Activated naive CD8-positive, alpha-beta T cell treated with anti-CD3 and anti-CD28 coated beads, Interleukin-2, amount 10 ng/mL, durations not matched to agents 7 days and 5 days (primary cell): Measurements from ENCODE around the gene ACTG1. TPM values are rescaled to one million over a fixed set of nuclear protein-coding genes. Genes with fewer than 3 reads are reported as not detected.

Source experiments
- ATAC-seq: fragments of 150-1000 bp; cut with Tn5 transposase; one replicate; pipeline ENCODE4 v1.10.0; 2021; ENCODE audit warnings: low read depth, moderate library complexity
- POLR2A ChIA-PET: fragments of 350-600 bp; sonication (Branson Sonifier 250); formaldehyde crosslinking; loops from one replicate; lab custom pipeline; 2021; ENCODE audit warnings: antibody characterized with exemption; lab: Charles Lee
- DNase-seq: peaks from one replicate; pipeline ENCODE4 v3.0.0; 2021
- H3K27ac Mint-ChIP-seq: one replicate; pipeline ENCODE4 v1.8.0; 2022; ENCODE audit warnings: mild to moderate bottlenecking, mixed read lengths
- H3K27me3 Mint-ChIP-seq: one replicate; pipeline ENCODE4 v1.8.0; 2022; ENCODE audit warnings: mild to moderate bottlenecking, moderate library complexity, mixed read lengths
- H3K36me3 Mint-ChIP-seq: one replicate; pipeline ENCODE4 v1.8.0; 2021; ENCODE audit warnings: mild to moderate bottlenecking, mixed read lengths
- H3K4me1 Mint-ChIP-seq: one replicate; pipeline ENCODE4 v1.8.0; 2021; ENCODE audit warnings: mixed read lengths
- H3K4me3 Mint-ChIP-seq: one replicate; pipeline ENCODE4 v1.8.0; 2022; ENCODE audit warnings: mild to moderate bottlenecking, moderate library complexity, mixed read lengths
- H3K9me3 Mint-ChIP-seq: one replicate; pipeline ENCODE4 v1.8.0; 2021; ENCODE audit warnings: mixed read lengths
- total RNA-seq, 2 experiments: library from RNA; stranded (reverse); gene quantifications; one replicate each; pipeline ENCODE4 v1.2.3, GENCODE V29; 2021

The ACTG1 gene
- total RNA-seq, 2 experiments from 2014 or later: 2,936 to 3,174 TPM

DNA sequence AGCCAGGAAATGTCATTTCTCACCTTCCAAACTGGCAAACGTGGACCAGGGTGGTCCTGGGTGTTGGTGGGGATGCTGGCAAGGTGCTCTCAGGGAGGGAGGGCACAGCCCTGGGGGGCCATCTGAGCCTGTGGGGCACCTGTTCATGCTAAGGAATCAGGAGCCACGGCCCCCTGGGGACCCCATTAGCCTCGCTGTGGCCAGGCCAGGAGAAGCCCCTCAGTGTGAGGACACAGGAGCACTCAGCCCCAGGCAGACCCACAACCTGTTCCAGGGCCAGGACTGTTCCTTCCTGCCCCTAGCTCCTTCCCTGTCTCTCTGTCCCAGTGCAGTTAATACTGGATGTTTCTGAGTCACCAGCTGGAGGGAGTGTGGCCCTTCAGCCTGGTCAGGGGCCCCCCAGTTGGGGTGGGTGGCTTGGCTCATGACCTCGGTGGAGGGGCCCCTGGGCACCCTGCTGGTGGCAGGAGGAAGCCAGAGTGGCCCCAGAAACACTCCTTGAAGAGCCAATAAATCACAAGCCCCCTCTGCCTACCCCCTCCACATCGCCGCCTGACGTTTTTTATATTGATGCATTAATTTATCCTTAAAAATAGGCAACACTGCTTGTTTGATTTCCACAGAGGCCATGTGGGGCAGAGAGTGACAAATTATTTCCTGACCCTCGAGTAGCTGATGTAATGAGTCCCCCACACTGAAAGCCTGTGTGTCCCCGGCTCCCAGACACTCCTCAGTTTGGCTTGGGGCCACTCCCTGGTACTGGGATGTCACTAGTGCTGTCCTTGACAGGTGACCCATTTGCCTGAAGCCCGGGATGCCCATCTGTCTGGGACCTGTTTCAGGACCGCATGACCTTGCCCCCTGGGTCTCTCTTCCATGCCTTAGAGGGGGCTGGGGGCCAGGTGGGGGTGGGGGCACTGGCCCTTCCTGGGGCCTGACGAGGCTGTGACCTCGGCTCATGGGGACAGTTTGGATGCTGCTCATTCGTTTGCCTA is 22.3 kb downstream of the ACTG1 start:
- ATAC-seq (no peak), DNase-seq (no peak)
- no peak overlapping the region for H3K27ac Mint-ChIP-seq
- H3K9me3 Mint-ChIP-seq: no peaks in the 10 kb centered on the region
- H3K36me3 Mint-ChIP-seq: peaks cover 2% of the 10 kb centered on the region
- POLR2A ChIA-PET: interaction anchor here (1.1 to 2.3 kb wide), 3 partner anchors 18 to 78 kb away, joined by 3 to 11 read pairs (median 8); no protein-coding TSS in a partner anchor
- H3K4me3 Mint-ChIP-seq: no peak overlapping the region
- H3K4me1 Mint-ChIP-seq: peaks cover 10% of the 10 kb centered on the region
- peaks cover 28% of the 10 kb centered on the region for H3K27me3 Mint-ChIP-seq

DNA sequence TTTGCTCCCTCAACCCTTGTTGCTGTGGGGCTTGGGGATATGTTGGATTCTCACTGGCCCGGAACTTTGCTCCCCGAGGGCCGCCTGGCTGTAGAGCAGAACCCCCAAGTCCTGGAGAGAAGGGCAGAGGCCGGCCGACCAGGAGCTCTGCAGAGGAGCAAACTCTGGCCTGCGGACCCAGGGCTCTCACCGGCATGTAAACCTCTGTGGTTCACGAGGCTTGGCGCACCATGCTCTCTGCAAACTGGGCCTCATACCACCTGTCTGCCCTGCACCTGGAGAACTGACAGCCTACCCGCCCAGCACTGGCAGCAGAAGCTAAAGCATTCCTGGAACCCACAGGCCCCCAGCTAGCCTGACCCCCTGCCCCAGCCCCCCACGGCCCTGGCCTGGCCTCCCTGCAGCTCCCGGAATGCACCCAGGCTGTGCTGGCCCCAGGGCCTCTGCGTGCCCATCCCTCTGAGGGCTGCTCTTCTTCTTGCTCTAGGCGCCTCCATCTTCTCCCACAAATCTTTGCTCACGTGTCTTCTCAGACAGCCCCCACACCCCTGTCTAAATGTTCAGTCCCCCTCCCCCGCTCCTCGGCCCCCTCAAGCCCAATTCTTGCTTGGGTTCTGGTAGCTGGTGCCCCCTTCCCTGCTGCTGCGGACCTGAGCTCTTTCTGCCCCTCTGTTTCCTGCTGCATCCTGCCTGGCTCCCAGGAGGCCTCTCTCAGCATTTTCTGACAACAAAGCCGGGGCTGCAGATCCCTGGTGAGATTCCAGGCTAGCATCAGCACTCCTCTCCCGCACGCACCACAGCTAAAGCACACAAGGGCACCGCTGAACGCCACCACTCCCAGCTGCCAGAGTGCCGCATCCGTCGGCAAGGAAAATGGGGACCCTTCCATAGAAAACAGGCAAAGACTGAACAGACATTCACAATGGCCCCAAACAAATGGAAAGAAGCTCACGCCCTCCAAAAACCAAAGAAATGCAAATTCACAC is 23.3 kb downstream of the ACTG1 start:
- ATAC-seq: no peak
- POLR2A ChIA-PET: interaction anchor here (0.9 to 2.3 kb wide), 5 partner anchors 19 to 77 kb away, joined by 3 to 11 read pairs (median 3); partner anchors contain the start of gene ACTG1
- peak overlapping the region; percentile 61 for H3K4me3 Mint-ChIP-seq
- no peaks in the 10 kb centered on the region for H3K36me3 Mint-ChIP-seq
- H3K27ac Mint-ChIP-seq: peak overlapping the region; percentile 56
- peaks cover 28% of the 10 kb centered on the region for H3K27me3 Mint-ChIP-seq
- H3K9me3 Mint-ChIP-seq: no peaks in the 10 kb centered on the region
- H3K4me1 Mint-ChIP-seq: peaks cover 7% of the 10 kb centered on the region
- no peak for DNase-seq

DNA sequence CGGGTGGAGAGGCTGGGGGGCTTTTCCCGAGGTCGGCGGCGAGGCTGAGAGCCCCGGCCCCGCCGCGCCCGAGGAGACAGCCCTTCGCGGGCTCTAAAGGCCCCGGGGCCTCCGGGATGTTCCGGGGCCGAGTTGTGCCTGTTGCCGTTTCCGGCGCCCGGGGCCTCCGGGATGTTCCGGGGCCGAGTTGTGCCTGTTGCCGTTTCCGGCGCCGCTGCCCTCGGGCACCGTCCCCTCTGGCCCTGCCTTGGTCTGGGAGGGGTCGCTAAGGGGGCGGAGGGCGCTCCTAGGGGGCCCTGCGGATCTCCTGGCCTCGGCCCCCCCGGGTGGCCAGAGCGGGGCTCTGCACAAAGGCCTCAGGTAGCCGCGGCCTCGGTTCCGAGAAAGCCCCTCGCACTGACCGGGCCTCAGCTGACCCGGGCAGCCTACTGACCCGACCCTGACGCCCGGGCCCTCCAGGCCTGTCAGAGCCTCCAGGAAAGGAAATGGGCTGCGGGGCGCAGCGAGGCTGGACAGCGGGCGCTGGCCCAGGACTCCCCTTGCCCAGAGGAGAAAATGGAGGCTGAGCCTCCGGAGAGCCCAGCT is 24.2 kb downstream of the ACTG1 start:
- Mint-ChIP-seq H3K4me3 (no peak overlapping the region), H3K36me3 (no peaks in the 10 kb centered on the region), H3K27me3 (peaks cover 28% of the 10 kb centered on the region), H3K4me1 (peaks cover 7% of the 10 kb centered on the region), H3K27ac (no peak overlapping the region), H3K9me3 (no peaks in the 10 kb centered on the region)
- peak; percentile 23 for ATAC-seq
- POLR2A ChIA-PET: interaction anchor here (0.6 to 2.3 kb wide), 4 partner anchors 20 to 142 kb away, joined by 3 to 11 read pairs (median 6); partner anchors contain the start of gene ACTG1
- no peak for DNase-seq

- Mint-ChIP-seq H3K4me1 (peaks cover 7% of the 10 kb centered on the region), H3K4me3 (peak overlapping the region; percentile 55), H3K9me3 (no peaks in the 10 kb centered on the region), H3K27ac (peak overlapping the region; percentile 38), H3K27me3 (peaks cover 30% of the 10 kb centered on the region), H3K36me3 (no peaks in the 10 kb centered on the region)
- POLR2A ChIA-PET: interaction anchor here (0.5 to 2.3 kb wide), 7 partner anchors 10 to 195 kb away, joined by 3 to 11 read pairs (median 6); partner anchors contain the start of gene FAAP100
- ATAC-seq: peak; percentile 88
- DNase-seq: peak; percentile 88
Measured at GRCh38 chr17:81487487-81488275, 24.9 kb downstream of the ACTG1 start.

DNA sequence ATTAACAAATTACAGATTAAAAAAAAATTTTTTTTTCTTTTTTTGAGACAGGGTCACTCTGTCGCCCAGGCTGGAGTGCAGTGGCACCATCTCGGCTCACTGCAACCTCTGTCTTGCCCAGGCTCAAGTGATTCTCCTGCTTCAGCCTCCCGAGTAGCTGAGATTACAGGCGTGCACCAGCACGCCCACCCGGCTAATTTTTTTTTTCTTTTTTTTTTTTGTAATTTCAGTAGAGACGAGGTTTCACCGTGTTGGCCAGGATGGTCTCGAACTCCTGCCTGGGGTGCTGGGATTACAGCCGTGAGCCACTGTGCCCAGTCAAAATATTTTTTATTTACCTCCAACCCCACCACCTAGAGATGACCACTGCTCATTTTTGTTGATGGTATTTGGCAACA is 25.5 kb downstream of the ACTG1 start:
- ATAC-seq (no peak), DNase-seq (no peak)
- Mint-ChIP-seq H3K9me3 (no peaks in the 10 kb centered on the region), H3K27ac (peak overlapping the region; percentile 38), H3K36me3 (no peaks in the 10 kb centered on the region), H3K4me3 (peak overlapping the region; percentile 55), H3K27me3 (peaks cover 31% of the 10 kb centered on the region), H3K4me1 (peaks cover 7% of the 10 kb centered on the region)
- POLR2A ChIA-PET: interaction anchor here (1.0 to 1.4 kb wide), 4 partner anchors 9 to 195 kb away, joined by 3 to 8 read pairs (median 6); partner anchors contain the start of gene FAAP100

DNA sequence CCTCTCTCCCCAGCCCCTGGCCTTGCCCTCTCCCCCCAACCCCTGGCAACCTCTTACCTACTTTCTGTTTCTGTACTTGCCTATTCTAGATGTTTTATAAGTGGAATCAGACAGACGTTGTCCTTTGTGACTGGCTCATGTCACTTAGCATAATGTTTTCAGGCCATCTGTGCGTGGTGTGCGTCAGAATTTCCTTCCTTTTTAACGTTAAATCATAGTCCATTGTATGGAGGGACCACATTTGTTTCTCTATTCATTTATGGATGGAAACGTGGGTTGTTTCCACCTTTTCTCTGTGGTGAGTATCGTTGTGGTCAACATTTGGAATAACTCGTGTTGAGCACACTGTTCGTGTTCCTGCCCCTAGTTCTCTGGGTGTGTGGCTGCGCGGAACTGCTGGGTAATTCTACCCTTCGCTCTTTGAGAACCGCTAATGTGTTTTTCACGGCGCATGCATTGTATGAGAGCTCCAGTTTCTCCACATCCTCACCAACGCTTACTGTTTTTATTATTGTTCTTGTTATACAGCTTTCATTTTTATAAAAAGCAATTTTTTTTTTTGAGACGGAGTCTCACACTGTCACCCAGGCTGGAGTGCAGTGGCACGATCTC is 26.3 kb downstream of the ACTG1 start:
- Mint-ChIP-seq H3K27me3 (peaks cover 32% of the 10 kb centered on the region), H3K27ac (no peak overlapping the region), H3K4me3 (no peak overlapping the region), H3K9me3 (no peaks in the 10 kb centered on the region), H3K36me3 (no peaks in the 10 kb centered on the region), H3K4me1 (peaks cover 12% of the 10 kb centered on the region)
- no peak for ATAC-seq
- POLR2A ChIA-PET: interaction anchor here (1.4 kb wide), 1 partner anchor 66 kb away, joined by 5 read pairs; the partner anchor contains the start of gene FAAP100
- no peak for DNase-seq

DNA sequence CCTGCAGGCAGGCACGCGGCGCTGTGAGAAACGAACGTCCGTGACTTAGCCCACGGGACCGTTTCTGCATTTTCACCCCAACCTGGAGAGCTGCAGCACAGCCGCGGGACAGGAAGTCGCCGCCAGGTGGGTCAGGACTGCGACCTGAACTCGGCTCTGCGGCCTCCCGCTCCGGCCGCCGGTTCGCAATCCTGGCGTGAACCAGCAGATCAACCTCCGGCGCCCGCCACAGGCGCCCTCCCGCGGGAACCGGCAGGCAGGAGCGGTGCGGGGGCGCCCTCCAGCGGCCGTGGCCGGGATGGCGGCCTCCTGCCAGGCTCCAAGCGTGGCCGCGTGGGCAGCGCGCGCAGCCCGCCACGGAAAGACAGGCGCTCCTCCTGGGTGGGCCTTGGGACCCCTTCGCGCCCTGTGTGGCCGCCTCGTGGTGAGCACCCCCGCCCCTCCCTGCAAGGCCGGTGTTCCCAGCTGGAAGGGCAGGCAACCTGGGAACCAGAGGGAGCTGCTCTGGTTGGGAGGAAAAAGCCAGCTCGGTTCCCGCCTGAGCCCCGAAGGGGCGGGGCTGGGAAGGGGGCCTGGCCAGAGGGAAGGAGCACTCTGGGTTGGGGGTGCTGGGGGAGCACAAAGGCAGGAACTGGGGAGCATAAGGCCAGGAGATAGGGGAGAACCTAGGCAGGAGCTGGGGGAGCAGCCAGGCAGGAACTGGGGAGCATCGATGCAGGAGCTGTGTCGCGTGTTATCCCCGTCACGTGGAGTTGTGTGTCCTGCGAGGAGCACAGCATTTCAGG is 28.2 kb downstream of the ACTG1 start:
- peaks cover 9% of the 10 kb centered on the region for H3K4me1 Mint-ChIP-seq
- POLR2A ChIA-PET: interaction anchor here (0.7 to 1.4 kb wide), 8 partner anchors 23 to 193 kb away, joined by 3 to 12 read pairs (median 4); partner anchors contain the start of genes ACTG1 and SLC38A10
- no peaks in the 10 kb centered on the region for H3K36me3 Mint-ChIP-seq
- H3K27ac Mint-ChIP-seq: no peak overlapping the region
- peaks cover 38% of the 10 kb centered on the region for H3K27me3 Mint-ChIP-seq
- DNase-seq: peak; percentile 97
- no peaks in the 10 kb centered on the region for H3K9me3 Mint-ChIP-seq
- peak overlapping the region; percentile 10 for H3K4me3 Mint-ChIP-seq
- peak; percentile 57 for ATAC-seq

DNA sequence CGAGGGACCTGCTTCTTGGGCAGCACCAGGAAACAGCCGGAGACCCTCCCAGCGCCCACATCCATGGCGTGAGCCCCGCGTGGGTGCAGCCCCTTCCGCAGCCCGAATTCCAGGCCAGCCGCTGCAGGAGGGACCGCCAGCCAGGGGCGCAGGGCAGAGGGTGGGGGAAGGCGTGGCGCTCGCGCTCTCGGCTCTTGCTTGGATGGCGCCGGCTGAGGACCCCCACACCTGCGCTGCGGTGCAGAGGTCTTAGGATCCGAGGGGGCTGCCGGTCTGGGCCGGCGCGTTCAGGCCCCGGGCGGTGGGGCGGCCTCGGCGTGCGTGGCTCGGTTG is 28.8 kb downstream of the ACTG1 start:
- no peaks in the 10 kb centered on the region for H3K36me3 Mint-ChIP-seq
- POLR2A ChIA-PET: interaction anchor here (1.1 to 1.3 kb wide), 2 partner anchors 23 to 24 kb away, joined by 3 to 6 read pairs; no protein-coding TSS in a partner anchor
- H3K9me3 Mint-ChIP-seq: no peaks in the 10 kb centered on the region
- no peak for DNase-seq
- peaks cover 9% of the 10 kb centered on the region for H3K4me1 Mint-ChIP-seq
- peak overlapping the region; percentile 10 for H3K4me3 Mint-ChIP-seq
- H3K27me3 Mint-ChIP-seq: peaks cover 41% of the 10 kb centered on the region
- ATAC-seq: no peak
- H3K27ac Mint-ChIP-seq: no peak overlapping the region

DNA sequence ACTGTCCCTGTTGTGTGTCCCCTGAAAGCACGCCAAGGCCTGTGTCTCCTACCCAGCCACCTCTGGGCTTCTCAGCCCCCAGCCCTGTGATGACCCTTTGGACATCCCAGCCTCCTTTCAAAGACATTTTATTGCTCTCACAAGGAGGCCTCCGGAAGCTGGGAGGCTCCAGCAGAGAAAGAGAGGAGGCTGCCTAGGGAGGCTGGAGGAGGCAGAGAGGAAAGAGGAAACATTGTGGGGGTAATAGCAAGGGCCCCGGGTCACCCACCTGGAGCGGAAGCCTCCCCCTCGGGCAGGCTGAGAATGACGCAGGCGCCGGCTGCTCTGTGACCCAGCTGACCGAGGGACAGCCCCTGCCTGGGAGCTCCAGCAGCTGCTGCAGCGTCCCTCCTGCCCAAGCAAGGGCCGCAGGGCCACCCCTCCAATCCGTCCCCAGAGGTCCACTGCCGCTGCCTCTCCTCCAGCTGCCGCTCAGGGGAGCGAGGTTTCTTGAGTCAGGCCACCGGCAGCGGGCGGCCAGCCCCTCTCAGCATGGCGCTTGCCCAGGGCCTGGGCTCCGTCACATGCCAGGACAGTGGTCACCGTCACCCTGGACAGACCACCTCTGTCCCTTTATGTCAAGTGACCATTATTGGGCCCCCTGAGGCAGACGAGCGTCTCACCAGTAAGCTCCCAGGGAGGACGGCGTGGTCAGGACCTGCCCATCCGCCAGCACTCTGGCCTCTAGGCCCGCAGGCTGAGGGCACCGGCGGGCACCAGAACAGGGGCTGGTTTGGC is 29.3 kb downstream of the ACTG1 start:
- Mint-ChIP-seq H3K27ac (no peak overlapping the region), H3K4me3 (peak overlapping the region; percentile 28), H3K36me3 (no peaks in the 10 kb centered on the region), H3K9me3 (no peaks in the 10 kb centered on the region), H3K27me3 (peaks cover 41% of the 10 kb centered on the region), H3K4me1 (peaks cover 9% of the 10 kb centered on the region)
- POLR2A ChIA-PET: no interaction called here
- no peak for ATAC-seq
- peak; percentile 58 for DNase-seq

- POLR2A ChIA-PET: no interaction called here
- H3K4me3 Mint-ChIP-seq: no peak overlapping the region
- peaks cover 9% of the 10 kb centered on the region for H3K4me1 Mint-ChIP-seq
- peaks cover 43% of the 10 kb centered on the region for H3K27me3 Mint-ChIP-seq
- H3K36me3 Mint-ChIP-seq: no peaks in the 10 kb centered on the region
- ATAC-seq: no peak
- DNase-seq: no peak
- no peak overlapping the region for H3K27ac Mint-ChIP-seq
- H3K9me3 Mint-ChIP-seq: no peaks in the 10 kb centered on the region
Measured at GRCh38 chr17:81482673-81483072, 29.9 kb downstream of the ACTG1 start.
